ENCODE results near the gene AGAP1.

DNA sequence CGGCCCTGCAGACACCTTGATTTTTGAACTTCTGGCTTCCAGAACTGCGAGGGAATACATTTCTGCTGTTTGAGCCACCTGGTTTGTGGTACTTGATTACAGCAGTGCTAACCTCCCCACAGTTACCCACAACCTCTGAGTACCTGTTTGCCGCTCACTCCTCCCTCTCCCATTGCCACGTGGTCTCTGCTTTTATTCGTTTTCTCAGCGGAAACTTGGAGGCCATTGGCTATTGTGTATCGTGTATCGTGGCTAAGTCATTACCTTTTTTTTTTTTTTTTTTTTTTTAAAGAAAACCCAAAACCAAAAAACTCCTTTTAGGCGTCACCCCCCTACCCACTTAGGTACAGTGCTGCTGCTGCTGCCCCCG is 90.8 kb downstream of the AGAP1 start:
- no peak for TF ChIP-seq POLR2A (IDR thresholded peaks at IDR 0.05)
- TF ChIP-seq, protein P1, sequence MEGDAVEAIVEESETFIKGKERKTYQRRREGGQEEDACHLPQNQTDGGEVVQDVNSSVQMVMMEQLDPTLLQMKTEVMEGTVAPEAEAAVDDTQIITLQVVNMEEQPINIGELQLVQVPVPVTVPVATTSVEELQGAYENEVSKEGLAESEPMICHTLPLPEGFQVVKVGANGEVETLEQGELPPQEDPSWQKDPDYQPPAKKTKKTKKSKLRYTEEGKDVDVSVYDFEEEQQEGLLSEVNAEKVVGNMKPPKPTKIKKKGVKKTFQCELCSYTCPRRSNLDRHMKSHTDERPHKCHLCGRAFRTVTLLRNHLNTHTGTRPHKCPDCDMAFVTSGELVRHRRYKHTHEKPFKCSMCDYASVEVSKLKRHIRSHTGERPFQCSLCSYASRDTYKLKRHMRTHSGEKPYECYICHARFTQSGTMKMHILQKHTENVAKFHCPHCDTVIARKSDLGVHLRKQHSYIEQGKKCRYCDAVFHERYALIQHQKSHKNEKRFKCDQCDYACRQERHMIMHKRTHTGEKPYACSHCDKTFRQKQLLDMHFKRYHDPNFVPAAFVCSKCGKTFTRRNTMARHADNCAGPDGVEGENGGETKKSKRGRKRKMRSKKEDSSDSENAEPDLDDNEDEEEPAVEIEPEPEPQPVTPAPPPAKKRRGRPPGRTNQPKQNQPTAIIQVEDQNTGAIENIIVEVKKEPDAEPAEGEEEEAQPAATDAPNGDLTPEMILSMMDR (IDR thresholded peaks at IDR 0.05), result no peak

All from heart left ventricle (tissue), 13 donors.